Measurements from ENCODE around the gene ARHGEF7.

ARHGEF7 gene

GRCh38 chr13:111130116-111130508 is 15.0 kb downstream of the ARHGEF7 start:
- H3K4me1 ChIP-seq (ENCODE audit: insufficient read depth, low read length, poor library complexity, severe bottlenecking), result no peaks in the 10 kb centered on the region
- TF ChIP-seq EZH2phosphoT487 (IDR thresholded peaks at IDR 0.05; ENCODE audit: borderline replicate concordance) (no peak), CTCF (conservative IDR thresholded peaks at IDR 0.05; ENCODE audit: low read length) (no peak)
- H3K9ac ChIP-seq (ENCODE audit: low read depth, low read length, poor library complexity, severe bottlenecking), result no peak overlapping the region
- no peaks in the 10 kb centered on the region for H3K9me3 ChIP-seq (ENCODE audit: insufficient read depth, low read depth, low read length)
- H4K20me1 ChIP-seq (ENCODE audit: insufficient read depth, low read length, poor library complexity, severe bottlenecking), result no peaks in the 10 kb centered on the region
- H3K36me3 ChIP-seq (ENCODE audit: insufficient read depth, low read length), result no peaks in the 10 kb centered on the region
- H3K4me3 ChIP-seq (ENCODE audit: low read length, poor library complexity, severe bottlenecking), result no peak overlapping the region
- no peaks in the 10 kb centered on the region for H3K9me2 ChIP-seq (replicated peaks; ENCODE audit: low read depth, low read length)
- no peaks in the 10 kb centered on the region for H3K27me3 ChIP-seq (ENCODE audit: insufficient read depth, low read length, poor library complexity, severe bottlenecking)
- H3F3A ChIP-seq (ENCODE audit: low read depth), result no peaks in the 10 kb centered on the region
- no peak overlapping the region for H3K4me2 ChIP-seq (ENCODE audit: low read depth, low read length, poor library complexity, severe bottlenecking)
- H3K79me2 ChIP-seq (ENCODE audit: insufficient read depth, low read length), result no peaks in the 10 kb centered on the region
- no peak overlapping the region for H2AFZ ChIP-seq (ENCODE audit: low read length)

- Histone ChIP-seq H3K79me2 (ENCODE audit: insufficient read depth, low read length) (no peaks in the 10 kb centered on the region), H4K20me1 (ENCODE audit: insufficient read depth, low read length, poor library complexity, severe bottlenecking) (no peaks in the 10 kb centered on the region), H3K4me2 (ENCODE audit: low read depth, low read length, poor library complexity, severe bottlenecking) (no peak overlapping the region), H3K4me3 (ENCODE audit: low read length, poor library complexity, severe bottlenecking) (no peak overlapping the region), H3K36me3 (ENCODE audit: insufficient read depth, low read length) (no peaks in the 10 kb centered on the region), H3K9me2 (replicated peaks; ENCODE audit: low read depth, low read length) (no peaks in the 10 kb centered on the region), H3K9me3 (ENCODE audit: insufficient read depth, low read depth, low read length) (no peaks in the 10 kb centered on the region), H3K9ac (ENCODE audit: low read depth, low read length, poor library complexity, severe bottlenecking) (no peak overlapping the region), H2AFZ (ENCODE audit: low read length) (no peak overlapping the region), H3F3A (ENCODE audit: low read depth) (no peaks in the 10 kb centered on the region), H3K4me1 (ENCODE audit: insufficient read depth, low read length, poor library complexity, severe bottlenecking) (no peaks in the 10 kb centered on the region), H3K27me3 (ENCODE audit: insufficient read depth, low read length, poor library complexity, severe bottlenecking) (no peaks in the 10 kb centered on the region)
- TF ChIP-seq EZH2phosphoT487 (IDR thresholded peaks at IDR 0.05; ENCODE audit: borderline replicate concordance) (no peak), CTCF (conservative IDR thresholded peaks at IDR 0.05; ENCODE audit: low read length) (no peak)
Measured at GRCh38 chr13:111131048-111131447, 15.9 kb downstream of the ARHGEF7 start.

GRCh38 chr13:111131611-111132010 is 16.5 kb downstream of the ARHGEF7 start:
- Histone ChIP-seq H3K4me2 (ENCODE audit: low read depth, low read length, poor library complexity, severe bottlenecking) (no peak overlapping the region), H3K4me1 (ENCODE audit: insufficient read depth, low read length, poor library complexity, severe bottlenecking) (no peaks in the 10 kb centered on the region), H3K9ac (ENCODE audit: low read depth, low read length, poor library complexity, severe bottlenecking) (no peak overlapping the region), H4K20me1 (ENCODE audit: insufficient read depth, low read length, poor library complexity, severe bottlenecking) (no peaks in the 10 kb centered on the region), H3K36me3 (ENCODE audit: insufficient read depth, low read length) (no peaks in the 10 kb centered on the region), H3K27me3 (ENCODE audit: insufficient read depth, low read length, poor library complexity, severe bottlenecking) (no peaks in the 10 kb centered on the region), H3K9me3 (ENCODE audit: insufficient read depth, low read depth, low read length) (no peaks in the 10 kb centered on the region), H3K4me3 (ENCODE audit: low read length, poor library complexity, severe bottlenecking) (no peak overlapping the region), H3F3A (ENCODE audit: low read depth) (no peaks in the 10 kb centered on the region), H2AFZ (ENCODE audit: low read length) (no peak overlapping the region), H3K9me2 (replicated peaks; ENCODE audit: low read depth, low read length) (no peaks in the 10 kb centered on the region), H3K79me2 (ENCODE audit: insufficient read depth, low read length) (no peaks in the 10 kb centered on the region)
- TF ChIP-seq EZH2phosphoT487 (IDR thresholded peaks at IDR 0.05; ENCODE audit: borderline replicate concordance) (no peak), CTCF (conservative IDR thresholded peaks at IDR 0.05; ENCODE audit: low read length) (no peak)
